Smooth muscle cell (in vitro differentiated cells): ENCODE measurements around the gene SELENOW. TPM values are rescaled to one million over a fixed set of nuclear protein-coding genes. Genes with fewer than 3 reads are reported as not detected.

Experiments used
- DNase-seq: peaks from one replicate; lab custom pipeline; 2025; ENCODE audit not compliant: unreplicated experiment; lab: John Stamatoyannopoulos, UW
- H2AFZ ChIP-seq: fragments of 200-600 bp; sonication (generic); 2 replicates; pipeline ENCODE4 v1.6.0; 2016; ENCODE audit warnings: antibody characterized with exemption, low read depth, mild to moderate bottlenecking
- H3F3A ChIP-seq: fragments of 200-600 bp; sonication (generic); 2 replicates; pipeline ENCODE4 v1.6.0; 2017; ENCODE audit warnings: antibody characterized with exemption, low read depth
- H3K27ac ChIP-seq: fragments of 200-600 bp; sonication (generic); 2 replicates; pipeline ENCODE4 v1.5.1; 2016; ENCODE audit warnings: low read depth, mild to moderate bottlenecking
- H3K27me3 ChIP-seq: fragments of 200-600 bp; sonication (generic); 2 replicates; pipeline ENCODE4 v1.6.1; 2016; ENCODE audit warnings: low read depth, mild to moderate bottlenecking
- H3K36me3 ChIP-seq: fragments of 200-600 bp; sonication (generic); 2 replicates; pipeline ENCODE4 v1.5.1; 2016; ENCODE audit warnings: low read depth
- H3K4me1 ChIP-seq: fragments of 200-600 bp; sonication (generic); 2 replicates; pipeline ENCODE4 v1.5.1; 2016; ENCODE audit warnings: low read depth
- H3K4me2 ChIP-seq: fragments of 200-600 bp; sonication (generic); 2 replicates; pipeline ENCODE4 v1.6.0; 2016; ENCODE audit warnings: mild to moderate bottlenecking
- H3K4me3 ChIP-seq: fragments of 200-600 bp; sonication (generic); 2 replicates; pipeline ENCODE4 v1.5.1; 2016; ENCODE audit warnings: mild to moderate bottlenecking
- H3K79me2 ChIP-seq: fragments of 200-600 bp; sonication (generic); 2 replicates; pipeline ENCODE4 v1.6.0; 2016; ENCODE audit warnings: low read depth, mild to moderate bottlenecking
- H3K9ac ChIP-seq: fragments of 200-600 bp; sonication (generic); 2 replicates; pipeline ENCODE4 v1.6.0; 2016; ENCODE audit warnings: low read depth
- H3K9me3 ChIP-seq: fragments of 200-600 bp; sonication (generic); replicated peaks from 2 replicates; pipeline ENCODE4 v1.5.1; 2016; ENCODE audit warnings: low read depth
- H4K20me1 ChIP-seq: fragments of 200-600 bp; sonication (generic); 2 replicates; pipeline ENCODE4 v1.6.0; 2016; ENCODE audit warnings: low read depth
- CTCF ChIP-seq: fragments of 200-600 bp; sonication (generic); IDR thresholded peaks from 2 replicates; pipeline ENCODE4 v1.5.1; 2017; ENCODE audit warnings: borderline replicate concordance, mild to moderate bottlenecking, antibody characterized with exemption; ENCODE audit not compliant: insufficient read depth, poor library complexity, severe bottlenecking
- WGBS: methylation state at CpG from one replicate; pipeline ENCODE4 v1.1.7; 2016; ENCODE audit warnings: low lambda C conversion rate; 5-methylcytosine and 5-hydroxymethylcytosine counted together
- polyA plus RNA-seq: library from polyadenylated mRNA; unstranded; fragments of >200 nt; fragmentation: Nextera tagmentation; extraction: Ambion mirVana; gene quantifications from 2 replicates; pipeline ENCODE4 v1.2.1, GENCODE V29; 2016
- total RNA-seq: library from RNA; depleted of rRNA; stranded (reverse); fragments of >200 nt; gene quantifications from 2 replicates; pipeline ENCODE4 v1.2.3, GENCODE V29; 2014

Gene SELENOW
- total and polyA plus RNA-seq, 2 experiments from 2014 or later = 441 to 558 TPM

DNA sequence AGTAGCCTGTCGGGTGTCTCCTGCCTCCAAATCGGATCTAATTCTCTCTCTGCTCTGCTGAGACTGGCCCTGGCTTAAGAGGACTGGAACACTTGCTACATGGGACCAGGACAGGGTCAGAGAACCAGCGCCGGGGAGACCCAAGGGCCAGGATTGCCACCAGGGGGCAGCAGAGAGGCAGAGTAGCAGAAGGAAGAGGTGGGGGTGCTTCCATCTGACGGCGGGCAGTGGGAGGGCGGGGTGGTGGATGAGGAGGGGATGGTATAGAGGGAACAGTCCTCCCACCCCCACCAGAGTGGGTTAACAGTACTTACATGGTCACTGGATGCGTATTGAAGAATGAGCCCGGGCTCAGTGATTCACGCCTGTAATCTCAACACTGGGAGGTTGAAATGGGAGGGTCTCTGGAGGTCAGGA, 11.9 kb downstream of the SELENOW start:
- WGBS = 10% methylated on average over 10 of the region's 10 CpGs
- peak overlapping the region; percentile 47 for H3K4me2 ChIP-seq
- DNase-seq = peak; percentile 49
- no peaks in the 10 kb centered on the region for H4K20me1 ChIP-seq
- no peaks in the 10 kb centered on the region for H3F3A ChIP-seq
- H3K9me3 ChIP-seq = no peaks in the 10 kb centered on the region
- no peaks in the 10 kb centered on the region for H3K27me3 ChIP-seq
- TF ChIP-seq CTCF = peak; percentile 98
- no peaks in the 10 kb centered on the region for H3K36me3 ChIP-seq
- H3K4me1 ChIP-seq = peaks cover 4% of the 10 kb centered on the region
- no peaks in the 10 kb centered on the region for H3K79me2 ChIP-seq
- no peak overlapping the region for H2AFZ ChIP-seq
- H3K4me3 ChIP-seq = no peak overlapping the region
- H3K27ac ChIP-seq = no peak overlapping the region
- no peak overlapping the region for H3K9ac ChIP-seq

GRCh38 chr19:47792616-47793015, 14.1 kb downstream of the SELENOW start:
- Histone ChIP-seq H3K27ac (no peak overlapping the region), H4K20me1 (no peaks in the 10 kb centered on the region), H3K79me2 (no peaks in the 10 kb centered on the region), H3K36me3 (no peaks in the 10 kb centered on the region), H3K4me3 (no peak overlapping the region), H3K9ac (no peak overlapping the region), H2AFZ (no peak overlapping the region), H3K4me2 (no peak overlapping the region), H3K9me3 (no peaks in the 10 kb centered on the region), H3K27me3 (no peaks in the 10 kb centered on the region), H3K4me1 (peaks cover 4% of the 10 kb centered on the region), H3F3A (no peaks in the 10 kb centered on the region)
- DNase-seq = no peak
- WGBS = 96% methylated on average over 1 of the region's 1 CpG
- TF ChIP-seq CTCF = no peak

DNA sequence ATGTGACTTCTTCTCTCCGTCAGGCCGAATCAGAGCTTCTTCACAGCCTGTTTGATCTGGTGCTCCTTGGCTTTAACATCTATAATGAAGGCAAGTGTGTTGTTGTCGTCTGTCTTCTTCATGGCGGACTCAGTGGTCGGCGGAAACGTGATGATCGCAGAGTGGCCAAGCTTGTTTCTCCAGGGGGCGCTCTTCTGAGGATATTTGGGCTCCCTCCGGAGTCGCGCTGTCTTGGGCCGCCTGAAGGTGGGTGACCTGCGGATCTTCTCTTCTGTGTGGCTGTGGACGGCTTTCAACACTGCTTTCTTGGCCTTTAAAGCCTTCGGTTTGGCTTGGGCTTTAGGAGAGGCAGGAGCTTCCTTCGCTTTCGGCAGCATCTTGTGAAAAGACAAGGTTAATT, 16.0 kb downstream of the SELENOW start:
- no peaks in the 10 kb centered on the region for H3K36me3 ChIP-seq
- no peak overlapping the region for H3K9ac ChIP-seq
- H2AFZ ChIP-seq = no peak overlapping the region
- H3F3A ChIP-seq = no peaks in the 10 kb centered on the region
- DNase-seq = no peak
- H3K9me3 ChIP-seq = no peaks in the 10 kb centered on the region
- H4K20me1 ChIP-seq = no peaks in the 10 kb centered on the region
- H3K4me1 ChIP-seq = peaks cover 4% of the 10 kb centered on the region
- peak; percentile 13 for TF ChIP-seq CTCF
- H3K27me3 ChIP-seq = no peaks in the 10 kb centered on the region
- WGBS = 80% methylated on average over 18 of the region's 18 CpGs
- no peak overlapping the region for H3K4me3 ChIP-seq
- H3K4me2 ChIP-seq = no peak overlapping the region
- H3K79me2 ChIP-seq = no peaks in the 10 kb centered on the region
- no peak overlapping the region for H3K27ac ChIP-seq

DNA sequence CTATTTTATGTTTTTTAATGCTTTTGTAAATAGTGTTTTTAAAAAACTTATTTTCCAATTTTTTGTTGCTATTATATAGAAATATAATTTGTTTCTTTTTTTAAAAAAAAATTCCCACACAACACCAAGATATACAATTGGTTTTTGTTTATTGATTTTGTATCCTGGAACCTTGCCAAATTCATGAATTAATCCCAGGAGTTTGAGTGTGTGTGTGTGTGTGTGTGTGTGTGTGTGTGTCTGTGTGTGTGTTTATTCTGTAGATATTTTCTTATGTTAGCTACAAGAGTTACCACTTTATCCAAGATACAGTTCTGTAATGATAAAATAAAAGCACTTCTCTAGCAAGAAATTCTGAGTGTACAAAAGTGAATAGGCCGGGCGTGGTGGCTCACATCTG, 18.3 kb downstream of the SELENOW start:
- no peak for TF ChIP-seq CTCF
- Histone ChIP-seq H3K9me3 (no peaks in the 10 kb centered on the region), H3K4me2 (no peak overlapping the region), H3K4me3 (no peak overlapping the region), H3K27ac (no peak overlapping the region), H3K4me1 (no peaks in the 10 kb centered on the region), H3K36me3 (no peaks in the 10 kb centered on the region), H3K9ac (no peak overlapping the region), H3K27me3 (no peaks in the 10 kb centered on the region), H3K79me2 (no peaks in the 10 kb centered on the region), H3F3A (no peaks in the 10 kb centered on the region), H2AFZ (no peak overlapping the region), H4K20me1 (no peaks in the 10 kb centered on the region)
- 94% methylated on average over 2 of the region's 2 CpGs for WGBS
- DNase-seq = no peak
